SK-MEL-5 (cell line): ENCODE data around the gene C10orf67. TPM values are rescaled to one million over a fixed set of nuclear protein-coding genes. Genes with fewer than 3 reads are reported as not detected.
"Not testable (repeated sequence)": the region's sequence is repeated elsewhere in the genome, so short reads cannot be mapped to it uniquely, and the experiment has no call there.

Source experiments
- DNase-seq: peaks from one replicate; pipeline ENCODE4 v3.0.0-alpha.2; 2016; ENCODE audit warnings: low read depth, low spot score
- in situ Hi-C: cut with HindIII; loops from 2 replicates; pipeline ENCODE4 v1.10.0; 2016; ENCODE audit warnings: low sequenced_read_pairs, high pct_unique_total_duplicates, low pct_unique_long_range_greater_than_20kb
- total RNA-seq: library from RNA; depleted of rRNA; stranded (reverse); fragments of >200 nt; shearing (Covaris generic); gene quantifications from 2 replicates; pipeline ENCODE4 v1.2.3, GENCODE V29; 2014

Gene C10orf67
- total RNA-seq, 1 experiment from 2014 or later = not detected

DNA sequence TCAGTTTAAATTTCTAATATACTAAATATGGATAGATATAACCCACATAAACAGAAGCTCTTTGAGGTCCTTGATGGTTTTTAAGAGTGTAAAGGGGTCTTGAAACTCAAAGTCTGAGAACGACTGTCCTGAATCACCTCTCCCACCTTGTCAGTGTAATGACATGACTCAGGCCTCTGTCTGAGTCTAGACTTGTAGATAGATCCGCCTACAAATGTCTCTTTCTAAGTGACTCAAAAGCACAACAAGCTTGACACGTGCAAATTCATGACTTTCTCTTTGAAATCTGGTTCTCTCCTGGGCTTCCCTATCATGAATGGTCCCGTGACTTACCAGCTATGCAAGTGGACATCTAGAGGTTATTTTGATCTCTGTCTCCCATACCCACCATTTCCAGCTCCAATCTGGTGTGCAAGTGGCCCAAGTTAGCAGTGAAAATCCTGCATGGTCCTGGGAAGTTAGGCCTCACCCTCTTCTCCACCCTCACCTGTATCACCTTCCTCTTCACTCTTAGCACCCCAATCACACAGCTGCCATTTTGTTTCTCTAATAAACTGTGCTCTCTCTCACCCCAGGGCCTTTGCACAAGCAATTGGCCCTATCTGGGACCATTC, 20.9 kb upstream of the C10orf67 start:
- in situ Hi-C loops, DNase-seq: not testable (repeated sequence)

DNA sequence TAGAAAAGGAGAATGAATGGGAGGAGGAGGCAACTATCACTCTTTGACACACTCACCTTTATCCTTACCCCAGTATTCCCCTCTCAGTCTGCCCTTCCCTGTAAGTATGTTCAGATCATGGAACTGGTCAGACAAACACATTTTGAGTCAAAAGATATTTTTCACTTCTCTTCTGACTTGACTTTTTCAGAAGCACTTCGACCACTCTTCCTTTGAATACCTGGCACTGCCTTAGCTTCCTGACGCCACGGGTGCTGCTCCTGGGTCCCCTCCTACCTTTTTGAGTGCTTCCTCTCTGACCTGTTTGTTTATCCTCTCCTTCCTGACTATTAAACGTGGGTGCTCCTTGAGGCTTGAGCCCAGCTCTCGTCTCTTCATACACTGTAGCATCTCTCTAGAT, 19.8 kb upstream of the C10orf67 start:
- in situ Hi-C loops = no loop called here
- no peak for DNase-seq

DNA sequence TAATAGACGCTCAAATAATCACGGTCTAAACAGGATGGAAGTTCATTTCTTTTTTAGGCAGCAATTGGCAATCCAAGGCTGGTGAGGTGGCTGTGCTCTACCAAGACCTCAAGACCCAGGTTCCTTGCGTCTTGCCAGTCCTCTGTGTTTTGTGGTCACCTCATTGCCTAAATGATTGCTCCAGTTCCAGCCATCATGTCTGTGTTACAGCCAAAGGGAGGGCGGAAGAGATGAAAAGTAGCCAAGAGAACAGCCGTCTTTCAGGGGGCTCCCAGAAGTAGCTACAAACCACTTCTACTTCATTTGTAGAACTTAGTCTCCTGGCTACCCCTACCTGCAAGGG, 19.2 kb upstream of the C10orf67 start:
- in situ Hi-C loops = no loop called here
- no peak for DNase-seq

DNA sequence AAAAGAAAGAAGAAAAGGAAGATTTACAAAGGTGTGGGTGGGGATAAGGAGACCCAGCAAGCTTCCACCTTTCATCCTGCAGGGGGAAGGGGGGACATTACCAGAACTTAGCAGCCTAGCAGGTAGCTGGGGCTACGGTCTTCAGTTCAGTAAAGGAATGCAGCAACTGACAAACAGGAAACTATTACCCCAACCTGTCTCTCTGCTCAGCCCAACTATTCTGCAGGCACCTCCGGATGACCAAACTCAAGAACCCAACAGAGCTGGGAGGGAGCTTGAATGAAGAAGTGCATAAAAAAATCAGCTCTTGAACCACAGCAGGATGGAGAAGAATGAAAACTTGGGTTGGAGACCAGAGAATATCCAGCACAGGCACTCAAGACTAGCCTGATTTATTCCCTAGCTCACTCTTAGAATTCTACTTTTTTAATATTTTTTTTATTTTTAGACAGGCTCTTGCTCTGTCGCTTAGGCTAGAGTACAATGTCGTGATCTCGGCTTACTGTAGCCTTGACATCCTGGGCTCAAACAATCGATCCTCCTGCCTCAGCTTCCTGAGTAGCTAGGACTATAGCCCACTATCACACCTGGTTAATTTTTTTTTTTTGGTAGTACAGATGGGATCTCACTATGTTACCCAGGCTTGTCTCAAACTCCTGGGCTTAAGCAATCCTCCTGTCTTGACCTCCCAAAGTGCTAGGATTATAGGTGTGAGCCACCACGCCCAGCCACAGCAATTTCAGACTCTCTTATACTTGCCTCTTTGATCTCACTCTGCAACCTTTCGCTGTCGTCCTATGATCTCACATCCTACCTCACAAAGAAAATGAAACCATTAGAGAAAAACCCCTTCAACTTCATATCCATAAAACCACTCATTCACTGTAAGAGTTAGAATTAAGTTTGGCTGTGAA, 18.5 kb upstream of the C10orf67 start:
- DNase-seq = no peak
- in situ Hi-C loops = no loop called here

DNA sequence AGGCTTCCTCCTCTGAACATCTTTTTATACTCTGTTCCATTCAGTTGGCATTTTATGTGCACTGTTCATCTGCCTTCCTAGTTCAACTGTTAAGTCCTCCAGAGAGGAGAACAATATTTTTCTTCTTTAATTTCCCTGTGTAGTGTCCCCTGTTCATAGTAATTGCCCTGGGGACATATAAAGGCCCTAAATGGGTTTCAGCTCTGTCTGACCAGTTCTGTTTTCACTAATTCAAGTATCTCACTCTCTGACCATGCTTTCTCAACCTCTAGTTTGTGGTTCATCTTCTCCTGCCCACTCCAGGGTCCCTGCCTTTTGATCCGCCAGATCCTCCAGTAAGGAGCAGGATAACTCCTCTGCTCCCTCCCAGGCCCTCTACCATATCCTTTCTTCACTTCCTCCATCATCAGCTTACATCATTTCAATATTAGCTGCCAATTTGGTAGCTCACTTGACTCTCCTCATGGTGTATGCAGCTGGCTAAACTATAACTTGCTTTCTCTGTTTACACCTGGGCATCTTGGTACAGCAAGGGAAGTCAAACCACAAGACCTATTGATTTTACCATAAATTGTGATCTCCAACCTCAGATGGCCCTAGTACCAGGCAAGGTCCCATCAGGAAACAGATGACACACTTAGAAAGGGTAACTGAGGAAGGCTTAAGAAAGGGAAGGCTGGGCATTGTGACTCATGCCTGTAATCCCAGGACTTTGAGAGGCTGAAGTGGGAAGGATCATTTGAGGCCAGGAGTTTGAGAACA, 17.7 kb upstream of the C10orf67 start:
- in situ Hi-C loops = no loop called here
- DNase-seq = peak; percentile 7

DNA sequence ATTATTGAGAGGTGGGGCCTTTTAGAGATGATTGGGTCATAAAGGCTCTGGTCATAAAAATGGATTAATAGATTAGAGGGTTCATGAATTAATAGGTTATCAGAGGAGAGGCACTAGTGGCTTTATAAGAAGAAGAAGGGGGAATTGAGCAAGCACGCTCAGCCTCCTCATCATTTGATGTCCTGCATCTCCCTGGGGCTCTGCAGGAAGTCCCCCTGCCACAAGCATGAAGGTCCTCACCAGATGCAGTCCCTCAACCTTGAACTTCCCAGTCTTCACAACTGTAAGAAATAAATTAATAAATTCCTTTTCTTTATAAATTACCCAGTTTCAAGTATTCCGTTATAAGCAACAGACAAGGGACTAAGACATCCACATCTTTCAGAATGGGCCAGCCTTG, 17.1 kb upstream of the C10orf67 start:
- no peak for DNase-seq
- in situ Hi-C loops = no loop called here

DNA sequence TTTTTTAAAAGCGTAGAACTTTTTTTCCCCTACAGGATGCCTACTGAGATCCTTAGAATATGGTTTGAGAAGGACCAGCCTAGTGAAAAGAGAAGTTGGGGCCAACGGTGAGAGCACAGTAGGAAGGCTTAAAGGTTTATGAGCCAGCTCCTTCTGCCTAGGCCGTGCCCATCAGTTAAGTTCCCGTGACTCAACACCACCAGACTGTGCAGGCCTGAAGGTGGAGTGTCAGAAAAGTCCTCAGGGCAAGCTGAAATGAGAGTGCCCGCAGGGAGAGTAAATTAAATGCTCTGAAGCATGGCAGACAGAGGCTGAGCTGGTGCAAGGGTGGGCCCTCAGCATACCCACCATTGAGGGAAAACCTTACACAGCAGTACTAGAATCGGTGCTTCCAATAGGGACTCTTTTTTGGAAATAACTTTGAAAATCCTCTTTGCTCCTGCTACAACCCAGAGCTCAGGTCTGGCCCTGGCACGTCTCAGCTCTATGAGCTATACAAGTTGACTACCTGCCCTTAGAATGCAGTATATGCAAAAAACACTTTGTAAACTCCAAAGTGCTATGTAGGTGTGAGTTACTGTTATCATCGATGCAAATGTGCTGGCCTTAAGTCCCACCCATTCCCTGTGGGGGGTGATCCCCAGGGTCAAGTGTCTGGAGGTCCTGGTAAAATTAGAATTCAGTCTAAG, 15.2 kb upstream of the C10orf67 start:
- DNase-seq = no peak
- in situ Hi-C loops = no loop called here

DNA sequence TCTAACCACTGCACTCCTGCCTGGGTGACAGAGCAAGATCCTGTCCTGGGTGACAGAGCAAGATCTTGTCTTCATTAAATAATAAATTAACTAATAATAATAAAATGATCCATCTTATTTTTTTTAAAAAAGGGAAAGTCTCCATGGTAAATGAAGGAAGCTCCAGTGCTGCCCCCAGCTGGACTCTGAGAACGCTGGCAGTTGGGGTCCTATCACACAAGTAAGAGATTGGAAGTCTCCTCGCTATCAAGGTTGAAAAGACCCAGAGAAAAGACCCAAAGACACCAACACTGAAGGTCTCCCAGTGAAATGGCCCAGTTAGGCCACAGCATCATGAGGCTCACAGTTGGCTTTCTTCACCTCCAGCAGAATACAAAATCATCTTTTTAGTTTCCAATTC, 13.8 kb upstream of the C10orf67 start:
- in situ Hi-C loops = no loop called here
- DNase-seq = peak; percentile 40

DNA sequence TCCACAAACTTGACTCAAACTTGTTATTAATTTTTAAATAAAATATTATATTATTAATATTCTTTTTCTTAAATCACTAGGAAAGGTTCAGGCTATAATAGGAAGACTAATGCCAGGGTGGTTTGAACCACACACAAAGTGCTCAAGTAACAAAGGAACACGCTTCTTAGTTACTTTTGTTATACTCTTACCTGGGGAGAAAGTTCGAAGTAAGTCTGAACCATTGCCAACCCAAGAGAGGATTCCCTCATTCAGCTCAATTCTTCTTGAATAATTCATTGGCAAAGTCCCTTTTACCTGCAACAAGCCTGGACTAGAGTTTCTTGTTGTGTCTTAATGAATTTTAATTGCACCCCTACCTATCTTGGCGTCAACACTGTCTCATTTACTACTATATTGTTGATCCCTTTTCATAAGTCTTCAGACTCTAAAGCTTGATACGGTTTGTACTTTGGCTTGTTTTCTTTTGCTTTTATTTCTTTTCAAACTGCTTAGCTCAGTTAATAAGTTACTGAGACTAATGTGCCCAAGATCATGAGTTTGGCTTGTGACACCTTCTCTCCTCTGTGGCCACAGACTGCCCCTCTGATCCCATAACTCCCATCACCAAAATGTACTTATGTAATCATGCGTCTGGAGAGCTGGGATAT, 10.2 kb upstream of the C10orf67 start:
- DNase-seq = no peak
- in situ Hi-C loops = no loop called here

DNA sequence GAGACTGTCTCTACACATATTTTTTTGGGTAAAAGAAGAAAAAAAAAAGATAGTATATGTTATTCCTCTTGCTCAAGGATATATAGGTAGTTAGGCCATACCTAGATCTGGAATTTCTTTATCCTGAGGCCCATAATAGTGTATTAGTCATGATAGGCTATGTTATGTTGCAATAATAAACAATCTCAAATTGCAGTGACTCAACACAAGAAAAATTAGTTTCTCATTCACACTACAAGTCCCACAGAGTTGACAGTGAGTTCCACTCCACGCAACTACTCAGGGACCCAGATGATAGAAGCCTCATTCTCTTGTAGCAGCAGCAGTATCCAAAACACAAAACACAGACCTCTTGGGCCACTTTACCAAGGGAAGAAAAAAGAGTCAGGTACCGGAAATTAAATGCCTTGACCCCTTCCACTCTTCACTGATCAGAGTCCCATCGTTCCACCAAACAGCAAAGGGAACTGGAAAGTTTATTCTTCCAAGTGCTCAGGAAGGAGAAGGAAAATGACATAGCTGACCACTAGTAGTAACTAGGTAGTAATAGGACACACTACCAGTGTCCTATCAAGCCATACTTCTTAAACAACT, 7.4 kb upstream of the C10orf67 start:
- in situ Hi-C loops = no loop called here
- no peak for DNase-seq

DNA sequence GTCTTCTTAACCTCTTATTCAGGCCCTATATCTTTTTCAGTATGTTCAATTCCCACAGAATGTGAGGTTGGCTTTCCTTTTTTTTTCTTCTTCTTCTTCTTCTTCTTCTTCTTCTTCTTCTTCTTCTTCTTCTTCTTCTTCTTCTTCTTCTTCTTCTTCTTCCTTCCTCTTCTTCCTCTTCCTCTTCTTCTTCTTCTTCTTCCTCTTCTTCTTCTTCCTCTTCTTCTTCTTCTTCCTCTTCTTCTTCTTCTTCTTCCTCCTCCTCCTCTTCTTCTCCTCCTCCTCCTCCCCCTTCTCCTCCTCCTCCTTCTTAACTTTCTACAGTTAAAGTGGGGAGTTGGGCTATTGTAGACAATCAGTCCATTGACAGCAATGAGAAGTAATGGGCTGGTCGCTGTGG, 6.1 kb upstream of the C10orf67 start:
- in situ Hi-C loops, DNase-seq: not testable (repeated sequence)

DNA sequence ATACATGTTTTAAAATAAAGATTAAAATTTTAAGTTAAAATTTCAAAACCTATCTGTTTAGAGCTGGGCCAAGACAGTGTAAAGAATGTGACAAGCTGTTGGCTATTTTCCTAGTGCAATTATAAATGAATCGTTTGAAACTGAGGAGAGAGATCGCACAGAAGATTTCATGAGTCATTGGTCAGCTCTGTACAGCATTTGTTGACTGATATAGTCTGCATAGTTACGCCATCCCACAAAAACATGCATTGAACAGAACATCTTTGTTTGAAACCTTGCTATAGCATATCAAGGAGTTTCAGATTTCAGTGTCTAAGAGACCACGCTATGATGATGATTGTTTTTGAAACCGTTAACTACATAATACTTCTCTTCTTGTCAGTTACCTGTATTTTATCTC, 1.3 kb upstream of the C10orf67 start:
- DNase-seq = peak; percentile 97
- in situ Hi-C loops = no loop called here

DNA sequence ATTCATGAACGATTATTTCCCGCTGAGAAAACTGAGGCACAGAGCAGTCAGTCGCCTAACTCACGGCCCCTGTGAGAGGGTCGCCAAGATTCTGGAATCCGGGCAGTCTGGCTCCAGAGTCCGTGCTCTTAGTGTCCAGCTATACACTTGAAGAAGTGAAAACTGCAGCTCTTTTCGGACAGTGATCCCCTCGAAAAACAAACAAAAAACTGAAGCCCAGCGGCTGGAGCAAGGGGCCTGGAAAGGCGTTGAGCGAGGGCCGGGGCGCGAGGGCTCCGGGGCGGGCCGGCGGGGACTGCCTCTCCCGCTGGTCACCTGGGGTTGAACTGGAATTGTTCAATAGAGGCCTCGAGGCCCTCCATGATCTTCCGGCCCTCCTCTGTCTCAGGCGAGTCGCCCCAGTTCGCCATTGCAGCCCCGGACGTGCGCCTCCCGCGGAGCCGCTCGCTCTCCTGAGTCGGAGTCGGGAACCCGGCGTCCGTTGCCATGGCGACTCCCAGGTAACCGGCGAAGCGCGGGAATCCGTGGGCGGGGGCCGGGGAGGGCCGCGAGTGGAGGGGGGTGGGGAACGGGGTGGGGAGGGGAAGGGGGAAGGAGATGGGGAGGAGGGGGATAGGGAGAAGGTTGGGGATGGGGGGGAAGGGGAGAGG, 881 bp downstream of the C10orf67 start:
- DNase-seq = no peak

DNA sequence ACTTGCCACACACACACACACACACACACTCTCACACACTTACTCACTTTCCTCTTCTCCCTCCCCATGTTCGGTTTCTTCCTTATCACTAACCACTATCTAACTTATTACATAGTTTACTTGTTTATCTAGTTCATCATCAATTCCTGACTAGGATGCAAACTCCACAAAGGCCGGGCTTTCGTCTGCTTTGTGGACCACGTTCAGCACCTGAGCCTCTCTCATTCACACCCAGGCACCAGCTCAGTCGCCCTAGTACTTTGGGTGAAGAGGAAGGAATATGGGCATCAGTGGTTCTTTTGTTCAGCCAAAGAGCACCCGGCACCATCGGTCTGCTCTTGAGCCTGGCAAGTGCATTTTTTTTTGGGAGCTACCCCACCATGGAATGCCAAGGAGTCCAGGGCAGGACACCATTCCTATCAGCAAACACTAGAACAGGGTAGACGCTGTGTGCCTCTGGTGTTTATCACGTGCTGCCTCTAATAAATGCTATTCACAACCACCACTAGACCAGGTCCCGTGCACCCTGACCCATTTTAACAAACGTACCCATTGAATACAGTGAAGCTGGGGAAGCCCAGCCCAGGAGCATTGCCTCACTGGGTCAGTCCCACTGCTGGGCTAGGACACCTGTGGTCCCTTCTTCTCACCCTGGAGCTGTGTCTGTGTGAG, 2.2 kb downstream of the C10orf67 start:
- DNase-seq = no peak
- in situ Hi-C loops = no loop called here

More for the DNA sequence above, 881 bp downstream of the C10orf67 start:
- in situ Hi-C loops = no loop called here

DNA sequence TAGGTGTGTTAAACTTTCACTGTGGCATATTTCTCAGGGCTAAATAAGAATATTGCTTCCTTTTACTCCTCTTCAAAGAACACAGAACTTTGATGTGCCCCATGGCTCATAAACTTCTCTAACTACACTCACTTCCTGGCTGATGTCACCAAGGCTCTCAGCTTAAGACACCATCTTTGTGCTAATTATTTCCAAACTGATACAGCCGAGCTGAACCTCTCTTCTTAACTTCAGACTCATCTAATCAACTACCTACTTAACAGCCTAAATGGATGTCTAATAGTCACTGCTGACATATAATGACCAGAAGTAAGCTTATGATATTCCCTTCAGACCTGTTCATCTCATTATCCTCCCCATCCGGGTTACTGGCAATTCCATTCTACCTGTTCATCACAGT, 3.6 kb downstream of the C10orf67 start:
- in situ Hi-C loops = no loop called here
- DNase-seq = no peak

DNA sequence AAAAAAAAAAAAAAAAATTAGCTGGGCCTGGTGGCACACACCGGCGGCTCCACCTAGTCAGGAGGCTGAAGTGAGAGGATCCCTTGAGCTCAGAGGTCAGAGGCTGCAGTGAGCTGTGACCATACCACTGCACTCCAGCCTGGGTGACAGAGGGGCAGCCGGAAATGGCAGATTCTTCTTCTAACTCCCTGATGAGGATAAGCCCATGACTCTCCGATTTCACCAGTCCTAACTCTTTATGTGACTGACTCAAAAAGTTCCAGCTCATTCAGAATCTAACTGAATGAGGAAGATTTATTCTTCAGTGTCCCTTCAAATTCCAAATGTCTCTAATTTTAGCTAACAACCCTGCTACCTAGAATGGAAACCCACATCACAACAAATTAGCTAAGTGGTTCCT, 4.2 kb downstream of the C10orf67 start:
- in situ Hi-C loops = no loop called here

More for the DNA sequence above, 4.2 kb downstream of the C10orf67 start:
- DNase-seq = no peak
